ENCODE results near the gene HIRA. TPM values are rescaled to one million over a fixed set of nuclear protein-coding genes. Genes with fewer than 3 reads are reported as not detected.

The HIRA gene
- total and polyA plus RNA-seq, 2 experiments from 2014 or later, result 9.4 to 58.3 TPM

DNA sequence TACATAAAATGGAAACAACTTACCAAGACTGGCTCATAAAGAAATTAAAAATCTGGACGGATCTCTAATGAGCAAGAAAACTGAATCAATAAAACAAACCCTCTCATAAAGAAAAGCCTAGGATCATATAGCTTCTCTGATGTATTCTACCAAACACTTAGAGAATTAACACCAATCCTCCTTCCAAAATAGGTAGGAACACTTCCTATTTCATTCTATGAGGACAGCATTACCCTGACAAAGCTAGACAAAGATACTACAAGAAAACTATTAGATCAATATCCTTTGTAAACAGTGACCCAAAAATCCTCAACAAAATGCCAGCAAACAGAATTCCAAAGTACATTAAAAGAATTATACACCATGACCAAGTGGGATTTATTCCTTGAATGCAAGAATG, 87.1 kb downstream of the HIRA start:
- no peaks in the 10 kb centered on the region for H3K4me1 ChIP-seq (ENCODE audit: insufficient read depth)
- Mint-ChIP-seq H3K4me3 (no peak overlapping the region), H3K27me3 (ENCODE audit: insufficient read depth, low read depth, poor library complexity) (no peaks in the 10 kb centered on the region), H3K4me1 (no peaks in the 10 kb centered on the region), H3K27ac (no peak overlapping the region), H3K36me3 (ENCODE audit: low read depth) (peaks cover 91% of the 10 kb centered on the region), H3K9me3 (peaks cover 13% of the 10 kb centered on the region)
- ATAC-seq (no peak), DNase-seq (ENCODE audit: low spot score) (no peak)
- H3K9me2 ChIP-seq (ENCODE audit: insufficient read depth), result no peaks in the 10 kb centered on the region
- no peaks in the 10 kb centered on the region; the same call in 1 of the 2 replicates for H4K20me1 ChIP-seq (replicated peaks; ENCODE audit: insufficient read depth)
- H3K4me2 ChIP-seq, result no peak overlapping the region
- H3K36me3 ChIP-seq (ENCODE audit: insufficient read depth), result peaks cover 12% of the 10 kb centered on the region; the same call in 1 of the 2 replicates
- no peaks in the 10 kb centered on the region for H3F3A ChIP-seq (replicated peaks; ENCODE audit: low read depth)
- no peak overlapping the region for H3K27ac ChIP-seq (ENCODE audit: low read depth)
- H3K27me3 ChIP-seq (ENCODE audit: insufficient read depth), result no peaks in the 10 kb centered on the region
- TF ChIP-seq NANOG (IDR thresholded peaks at IDR 0.05; ENCODE audit: borderline replicate concordance) (no peak), EZH2 (IDR thresholded peaks at IDR 0.05; ENCODE audit: low read depth, unreplicated experiment) (no peak), ZNF331 (CRISPR knock-in tag; IDR thresholded peaks at IDR 0.05; ENCODE audit: low read depth) (no peak), STAT1 (IDR thresholded peaks at IDR 0.05; ENCODE audit: unreplicated experiment) (no peak)
- TF ChIP-seq, protein P1, sequence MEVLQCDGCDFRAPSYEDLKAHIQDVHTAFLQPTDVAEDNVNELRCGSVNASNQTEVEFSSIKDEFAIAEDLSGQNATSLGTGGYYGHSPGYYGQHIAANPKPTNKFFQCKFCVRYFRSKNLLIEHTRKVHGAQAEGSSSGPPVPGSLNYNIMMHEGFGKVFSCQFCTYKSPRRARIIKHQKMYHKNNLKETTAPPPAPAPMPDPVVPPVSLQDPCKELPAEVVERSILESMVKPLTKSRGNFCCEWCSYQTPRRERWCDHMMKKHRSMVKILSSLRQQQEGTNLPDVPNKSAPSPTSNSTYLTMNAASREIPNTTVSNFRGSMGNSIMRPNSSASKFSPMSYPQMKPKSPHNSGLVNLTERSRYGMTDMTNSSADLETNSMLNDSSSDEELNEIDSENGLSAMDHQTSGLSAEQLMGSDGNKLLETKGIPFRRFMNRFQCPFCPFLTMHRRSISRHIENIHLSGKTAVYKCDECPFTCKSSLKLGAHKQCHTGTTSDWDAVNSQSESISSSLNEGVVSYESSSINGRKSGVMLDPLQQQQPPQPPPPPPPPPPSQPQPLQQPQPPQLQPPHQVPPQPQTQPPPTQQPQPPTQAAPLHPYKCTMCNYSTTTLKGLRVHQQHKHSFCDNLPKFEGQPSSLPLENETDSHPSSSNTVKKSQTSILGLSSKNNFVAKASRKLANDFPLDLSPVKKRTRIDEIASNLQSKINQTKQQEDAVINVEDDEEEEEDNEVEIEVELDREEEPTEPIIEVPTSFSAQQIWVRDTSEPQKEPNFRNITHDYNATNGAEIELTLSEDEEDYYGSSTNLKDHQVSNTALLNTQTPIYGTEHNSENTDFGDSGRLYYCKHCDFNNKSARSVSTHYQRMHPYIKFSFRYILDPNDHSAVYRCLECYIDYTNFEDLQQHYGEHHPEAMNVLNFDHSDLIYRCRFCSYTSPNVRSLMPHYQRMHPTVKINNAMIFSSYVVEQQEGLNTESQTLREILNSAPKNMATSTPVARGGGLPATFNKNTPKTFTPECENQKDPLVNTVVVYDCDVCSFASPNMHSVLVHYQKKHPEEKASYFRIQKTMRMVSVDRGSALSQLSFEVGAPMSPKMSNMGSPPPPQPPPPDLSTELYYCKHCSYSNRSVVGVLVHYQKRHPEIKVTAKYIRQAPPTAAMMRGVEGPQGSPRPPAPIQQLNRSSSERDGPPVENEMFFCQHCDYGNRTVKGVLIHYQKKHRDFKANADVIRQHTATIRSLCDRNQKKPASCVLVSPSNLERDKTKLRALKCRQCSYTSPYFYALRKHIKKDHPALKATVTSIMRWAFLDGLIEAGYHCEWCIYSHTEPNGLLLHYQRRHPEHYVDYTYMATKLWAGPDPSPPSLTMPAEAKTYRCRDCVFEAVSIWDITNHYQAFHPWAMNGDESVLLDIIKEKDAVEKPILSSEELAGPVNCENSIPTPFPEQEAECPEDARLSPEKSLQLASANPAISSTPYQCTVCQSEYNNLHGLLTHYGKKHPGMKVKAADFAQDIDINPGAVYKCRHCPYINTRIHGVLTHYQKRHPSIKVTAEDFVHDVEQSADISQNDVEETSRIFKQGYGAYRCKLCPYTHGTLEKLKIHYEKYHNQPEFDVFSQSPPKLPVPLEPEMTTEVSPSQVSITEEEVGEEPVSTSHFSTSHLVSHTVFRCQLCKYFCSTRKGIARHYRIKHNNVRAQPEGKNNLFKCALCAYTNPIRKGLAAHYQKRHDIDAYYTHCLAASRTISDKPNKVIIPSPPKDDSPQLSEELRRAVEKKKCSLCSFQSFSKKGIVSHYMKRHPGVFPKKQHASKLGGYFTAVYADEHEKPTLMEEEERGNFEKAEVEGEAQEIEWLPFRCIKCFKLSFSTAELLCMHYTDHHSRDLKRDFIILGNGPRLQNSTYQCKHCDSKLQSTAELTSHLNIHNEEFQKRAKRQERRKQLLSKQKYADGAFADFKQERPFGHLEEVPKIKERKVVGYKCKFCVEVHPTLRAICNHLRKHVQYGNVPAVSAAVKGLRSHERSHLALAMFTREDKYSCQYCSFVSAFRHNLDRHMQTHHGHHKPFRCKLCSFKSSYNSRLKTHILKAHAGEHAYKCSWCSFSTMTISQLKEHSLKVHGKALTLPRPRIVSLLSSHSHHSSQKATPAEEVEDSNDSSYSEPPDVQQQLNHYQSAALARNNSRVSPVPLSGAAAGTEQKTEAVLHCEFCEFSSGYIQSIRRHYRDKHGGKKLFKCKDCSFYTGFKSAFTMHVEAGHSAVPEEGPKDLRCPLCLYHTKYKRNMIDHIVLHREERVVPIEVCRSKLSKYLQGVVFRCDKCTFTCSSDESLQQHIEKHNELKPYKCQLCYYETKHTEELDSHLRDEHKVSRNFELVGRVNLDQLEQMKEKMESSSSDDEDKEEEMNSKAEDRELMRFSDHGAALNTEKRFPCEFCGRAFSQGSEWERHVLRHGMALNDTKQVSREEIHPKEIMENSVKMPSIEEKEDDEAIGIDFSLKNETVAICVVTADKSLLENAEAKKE (CRISPR knock-in tag; IDR thresholded peaks at IDR 0.05), result no peak
- no peak overlapping the region for H2AFZ ChIP-seq
- peaks cover 14% of the 10 kb centered on the region; the same call in 1 of the 2 replicates for H3K79me2 ChIP-seq (replicated peaks; ENCODE audit: insufficient read depth)
- H3K4me3 ChIP-seq, result no peak overlapping the region

GRCh38 chr22:19343470-19343869, 88.1 kb downstream of the HIRA start:
- H3K27me3 Mint-ChIP-seq (ENCODE audit: insufficient read depth, low read depth, poor library complexity), result no peaks in the 10 kb centered on the region
- no peak overlapping the region for H3K4me3 Mint-ChIP-seq
- Histone ChIP-seq H3K79me2 (replicated peaks; ENCODE audit: insufficient read depth) (peaks cover 14% of the 10 kb centered on the region; the same call in 1 of the 2 replicates), H3K4me2 (no peak overlapping the region), H3K36me3 (ENCODE audit: insufficient read depth) (peaks cover 12% of the 10 kb centered on the region; the same call in 1 of the 2 replicates), H3K4me3 (no peak overlapping the region), H3K27ac (ENCODE audit: low read depth) (no peak overlapping the region), H3K4me1 (ENCODE audit: insufficient read depth) (no peaks in the 10 kb centered on the region), H4K20me1 (replicated peaks; ENCODE audit: insufficient read depth) (no peaks in the 10 kb centered on the region; the same call in 1 of the 2 replicates), H3K9me2 (ENCODE audit: insufficient read depth) (no peaks in the 10 kb centered on the region), H2AFZ (no peak overlapping the region), H3K27me3 (ENCODE audit: insufficient read depth) (no peaks in the 10 kb centered on the region), H3F3A (replicated peaks; ENCODE audit: low read depth) (no peaks in the 10 kb centered on the region)
- no peak overlapping the region for H3K27ac Mint-ChIP-seq
- ATAC-seq (no peak), DNase-seq (ENCODE audit: low spot score) (no peak)
- peaks cover 13% of the 10 kb centered on the region for H3K9me3 Mint-ChIP-seq
- no peaks in the 10 kb centered on the region for H3K4me1 Mint-ChIP-seq
- H3K36me3 Mint-ChIP-seq (ENCODE audit: low read depth), result peaks cover 92% of the 10 kb centered on the region
- TF ChIP-seq ZNF331 (CRISPR knock-in tag; IDR thresholded peaks at IDR 0.05; ENCODE audit: low read depth) (no peak), CTCF (conservative IDR thresholded peaks at IDR 0.05; ENCODE audit: low read depth in 2 of 2) (no peak), ZNF114 (CRISPR knock-in tag; IDR thresholded peaks at IDR 0.05) (no peak), ETS1 (IDR thresholded peaks at IDR 0.05) (no peak), CREB1 (CRISPR knock-in tag; IDR thresholded peaks at IDR 0.05; ENCODE audit: low read depth) (no peak)
